HTERT RPE-1 (cell line): ENCODE data around the gene NOS1AP.

Experiments
- in situ Hi-C: fragments of 300-500 bp; cut with MboI; formaldehyde crosslinking; loops from 4 replicates; pipeline ENCODE4 v1.14.3; 2020; ENCODE audit warnings: low sequenced_read_pairs

NOS1AP gene

DNA sequence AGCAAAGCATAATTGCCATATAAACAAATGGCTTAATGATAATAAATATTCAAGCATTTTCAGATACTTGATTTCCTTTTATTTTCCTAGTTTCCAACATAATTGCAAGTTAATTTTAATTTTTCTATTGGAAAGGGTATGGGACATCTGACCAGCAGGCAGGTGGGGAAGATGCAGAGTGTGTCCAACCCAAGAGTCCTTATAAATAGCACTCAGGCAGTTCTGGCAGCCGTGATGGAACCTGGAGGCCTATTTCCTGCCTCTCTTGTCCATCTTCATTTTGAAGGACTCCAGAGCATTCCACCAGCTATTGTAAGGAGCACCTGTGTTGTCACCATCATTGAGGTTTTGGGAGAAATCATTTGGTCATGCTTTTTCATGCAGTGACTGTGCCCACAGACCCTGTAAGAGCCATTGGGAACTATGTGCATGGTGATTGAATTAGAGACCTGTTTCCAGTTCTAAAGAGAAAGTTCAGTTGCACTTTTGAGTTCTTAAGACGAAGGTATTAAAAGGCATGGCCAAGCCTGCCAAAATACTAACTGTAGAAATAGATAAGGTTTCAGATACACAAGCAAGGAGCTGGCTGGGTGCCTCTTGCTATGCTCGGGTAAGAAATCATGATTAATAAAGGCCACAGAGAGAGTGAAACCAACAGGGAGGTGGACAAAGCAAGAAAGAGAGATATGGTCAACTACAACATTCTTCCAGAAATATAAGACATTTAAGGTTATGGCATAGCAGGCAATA, 214.9 kb downstream of the NOS1AP start:
- in situ Hi-C loops, result no loop called here

DNA sequence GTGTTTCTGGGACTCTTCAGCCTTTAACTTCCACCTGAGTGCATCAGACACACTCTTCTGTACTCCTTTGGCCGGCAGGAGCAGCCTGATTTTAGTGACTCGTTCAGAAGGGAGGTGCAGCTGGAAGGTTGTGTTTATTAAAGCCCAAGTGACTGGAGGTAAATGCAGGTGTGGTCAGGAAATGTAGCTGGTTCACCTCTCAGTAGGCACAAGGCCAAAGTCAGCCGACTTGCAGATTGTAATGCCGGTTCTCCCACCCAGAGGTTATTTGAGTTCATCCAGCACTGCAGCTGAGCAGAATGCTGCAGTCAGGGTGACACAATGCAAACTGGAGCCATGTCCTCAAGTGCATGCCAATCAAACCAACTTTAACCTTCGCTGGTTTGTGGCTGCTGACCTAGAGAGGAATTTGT, 215.7 kb downstream of the NOS1AP start:
- in situ Hi-C loops, result no loop called here

DNA sequence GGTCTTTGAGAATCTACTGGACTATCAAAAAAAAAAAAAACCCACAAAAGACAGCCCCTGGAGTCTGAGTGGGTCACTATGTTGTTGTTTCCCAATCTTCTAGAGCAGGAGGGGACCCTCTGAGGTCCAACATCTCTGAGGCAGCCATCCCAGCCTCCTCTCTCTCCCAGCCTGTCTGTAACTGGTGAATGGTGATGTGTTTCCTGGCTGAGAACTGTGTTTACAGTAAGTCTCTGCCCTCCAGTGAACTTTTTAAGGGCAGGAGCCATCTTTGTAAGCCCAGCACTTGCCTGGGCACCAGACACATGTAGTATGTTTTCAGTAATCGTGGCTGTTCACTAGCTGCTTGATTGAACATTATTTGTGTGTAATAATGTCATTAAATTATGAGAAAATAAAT, 221.5 kb downstream of the NOS1AP start:
- in situ Hi-C loops, result no loop called here

DNA sequence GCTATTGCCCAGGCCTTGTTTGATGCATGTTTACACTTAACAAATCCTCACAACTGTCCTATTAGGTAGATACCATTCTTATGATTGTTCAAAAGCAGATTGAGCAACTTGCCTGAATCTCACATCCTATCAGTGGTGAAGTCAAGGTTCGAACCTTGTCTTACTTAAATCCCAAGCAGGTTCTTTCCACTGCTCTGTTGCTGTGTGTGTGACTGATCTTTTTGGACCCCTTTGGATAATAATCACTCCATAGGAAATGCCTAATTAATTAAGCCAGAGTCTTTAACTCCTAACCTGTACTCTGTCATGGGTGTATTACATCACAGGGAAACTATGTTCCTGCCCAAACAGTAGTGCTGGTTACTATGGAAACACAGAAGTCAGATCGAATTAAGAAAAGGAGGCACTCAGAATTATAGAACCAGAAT, 222.9 kb downstream of the NOS1AP start:
- in situ Hi-C loops, result no loop called here

DNA sequence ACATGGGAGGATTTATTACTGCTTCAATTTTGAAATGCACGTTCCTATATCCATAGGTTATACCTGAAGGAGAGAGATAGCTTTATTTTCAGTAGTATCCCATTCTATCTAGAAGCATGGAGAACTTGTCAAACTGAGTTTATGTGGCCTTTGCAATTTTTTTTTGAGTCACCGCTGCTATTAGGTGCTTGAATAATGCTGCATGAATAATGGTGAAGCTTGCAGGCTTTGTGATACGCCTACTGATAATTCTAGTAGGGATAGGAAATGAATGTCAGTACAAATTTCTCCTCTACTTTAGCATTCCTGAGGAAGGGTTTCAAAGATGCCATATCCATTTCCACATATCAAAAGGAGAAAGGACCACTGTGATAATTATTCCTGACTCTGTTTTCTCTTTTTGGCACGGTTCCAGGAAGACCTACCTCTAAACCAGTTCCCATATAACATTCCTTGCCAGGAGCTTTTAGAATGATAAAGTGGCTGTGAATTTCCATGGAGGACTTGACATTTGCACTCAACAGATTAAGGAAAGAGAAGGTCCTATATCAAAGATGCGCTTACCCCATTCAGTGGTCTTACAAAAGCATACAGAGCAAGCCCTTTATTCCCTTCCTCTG, 223.7 kb downstream of the NOS1AP start:
- in situ Hi-C loops, result no loop called here

DNA sequence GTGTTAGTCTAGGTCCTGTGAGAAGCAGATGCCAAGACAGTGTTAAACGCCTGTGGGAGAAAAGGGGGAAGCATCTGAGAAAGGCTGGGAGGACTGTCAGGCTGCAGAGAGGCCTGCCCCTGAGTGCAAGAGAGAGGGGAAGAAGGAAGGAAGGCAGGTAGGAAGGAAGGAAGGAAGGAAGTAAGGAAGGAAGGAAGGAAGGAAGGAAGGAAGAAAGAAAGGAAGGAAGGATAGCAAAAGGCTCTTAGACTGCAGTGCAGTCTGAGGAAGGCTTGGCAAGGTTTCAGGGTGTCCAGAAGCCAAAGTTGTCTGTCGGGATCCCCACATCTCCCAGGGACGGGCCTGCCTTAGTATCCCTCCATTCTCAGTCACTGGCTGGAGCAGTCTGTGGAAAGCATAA, 224.5 kb downstream of the NOS1AP start:
- in situ Hi-C loops, result no loop called here

DNA sequence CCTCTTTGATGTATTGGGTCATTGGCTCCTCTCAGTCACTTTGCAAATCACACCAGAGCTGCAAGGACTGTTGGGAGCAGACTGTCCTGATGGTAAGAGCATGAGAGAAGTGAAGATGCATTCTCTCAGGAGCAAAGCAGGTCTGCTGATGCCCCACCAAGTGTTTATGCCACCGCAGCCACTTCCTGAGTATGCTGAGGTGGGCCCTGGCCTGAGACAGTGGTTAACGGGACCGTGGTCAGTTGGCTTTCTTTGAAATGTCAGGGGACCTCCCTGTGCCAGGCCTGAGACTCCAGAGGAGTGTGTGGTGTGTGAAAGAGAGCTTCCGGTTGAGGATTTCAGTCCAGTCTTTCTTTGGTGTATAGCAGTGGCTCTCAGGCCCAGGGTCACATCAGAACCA, 227.7 kb downstream of the NOS1AP start:
- in situ Hi-C loops, result no loop called here

DNA sequence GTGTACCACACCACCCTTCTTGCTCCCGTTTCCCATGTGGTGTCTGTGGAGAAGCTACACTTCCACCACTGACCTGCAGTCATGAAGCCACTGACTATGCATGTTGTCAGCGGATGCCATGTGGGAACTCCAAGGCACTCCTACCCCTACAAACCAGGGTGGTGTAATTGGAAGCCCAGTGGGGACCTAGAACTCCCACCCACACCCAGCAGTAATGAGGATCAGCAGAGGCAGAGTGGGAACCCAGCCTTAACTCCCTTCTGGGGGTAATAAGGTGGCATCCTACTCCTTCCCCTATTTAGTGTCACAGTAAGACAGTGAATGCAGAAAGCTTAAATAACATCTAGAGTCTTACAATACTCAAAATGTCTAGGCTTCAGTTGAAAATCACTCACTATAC, 228.8 kb downstream of the NOS1AP start:
- in situ Hi-C loops, result no loop called here

DNA sequence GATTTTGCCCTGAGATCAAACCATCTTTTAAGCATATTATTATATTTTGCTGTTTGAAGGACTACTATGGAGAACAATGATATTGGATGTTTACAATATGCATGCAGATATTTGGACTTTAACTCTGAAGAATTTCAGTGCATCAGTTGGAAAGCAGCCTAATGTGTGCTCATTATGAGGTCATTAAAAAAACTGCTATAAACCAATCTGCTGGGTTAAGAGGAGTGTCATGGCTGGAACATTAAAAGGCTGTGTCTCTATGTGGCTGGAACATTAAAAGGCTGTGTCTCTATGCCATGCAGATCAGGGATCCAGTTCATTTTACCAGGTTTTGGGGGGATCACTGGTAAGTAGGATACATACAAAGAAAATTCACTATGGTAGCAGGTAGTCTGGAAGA, 229.5 kb downstream of the NOS1AP start:
- in situ Hi-C loops, result no loop called here

- in situ Hi-C loops, result no loop called here
Observed at GRCh38 chr1:162300057-162300917, 230.8 kb downstream of the NOS1AP start.

DNA sequence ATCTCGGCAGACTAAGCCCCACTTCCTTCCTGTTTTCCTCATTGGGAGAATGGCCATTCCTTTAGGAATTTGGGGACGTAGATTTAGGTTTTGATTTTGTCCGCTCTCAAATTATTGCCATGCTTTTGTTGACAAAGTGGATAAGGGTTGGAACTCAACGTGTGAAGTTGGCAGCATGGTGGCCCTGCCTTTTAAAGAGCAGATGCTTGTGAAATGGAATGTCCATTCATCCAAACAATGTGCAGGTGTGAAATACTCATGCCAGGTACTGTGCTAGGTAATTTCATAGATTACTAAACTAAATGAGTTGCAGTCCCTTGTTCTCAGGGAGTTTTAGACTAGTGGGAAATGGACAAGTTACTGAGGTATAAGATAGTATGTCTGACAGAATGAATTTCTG, 232.2 kb downstream of the NOS1AP start:
- in situ Hi-C loops, result no loop called here

DNA sequence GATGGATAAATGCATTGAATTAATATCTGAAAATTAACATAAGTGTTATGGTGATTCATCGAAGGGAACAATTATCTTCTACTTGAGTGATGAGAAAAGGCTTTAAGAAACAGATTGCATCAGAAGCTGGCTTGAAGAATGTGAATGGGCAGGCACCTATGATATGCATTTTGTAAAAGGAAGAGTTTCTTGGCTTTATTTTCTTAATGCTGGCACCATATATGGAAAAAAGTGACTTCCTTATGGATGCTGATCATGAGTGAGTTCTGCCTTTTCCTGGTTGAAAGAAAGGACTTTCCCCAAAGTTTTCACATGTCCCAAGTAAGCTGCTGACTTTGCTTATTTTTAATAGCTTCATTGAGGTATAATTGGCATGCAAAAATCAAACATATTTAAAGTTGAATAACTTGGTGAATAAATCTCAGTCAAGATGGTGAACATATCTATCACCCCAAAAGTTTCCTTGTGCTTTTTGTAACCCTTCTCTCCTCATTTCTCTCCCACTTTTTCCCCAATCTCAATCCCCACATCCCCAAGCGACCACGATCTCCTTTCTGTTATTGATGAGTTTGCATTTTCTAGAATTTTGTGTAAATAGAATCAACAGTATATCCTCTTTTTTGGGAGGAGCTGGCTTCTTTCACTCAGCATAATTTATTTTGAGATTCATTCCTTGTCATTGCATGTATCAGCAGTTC, 233.0 kb downstream of the NOS1AP start:
- in situ Hi-C loops, result no loop called here

- in situ Hi-C loops, result no loop called here
Observed at GRCh38 chr1:162303004-162303344, 233.5 kb downstream of the NOS1AP start.

GRCh38 chr1:162304736-162305135, 235.2 kb downstream of the NOS1AP start:
- in situ Hi-C loops, result no loop called here

DNA sequence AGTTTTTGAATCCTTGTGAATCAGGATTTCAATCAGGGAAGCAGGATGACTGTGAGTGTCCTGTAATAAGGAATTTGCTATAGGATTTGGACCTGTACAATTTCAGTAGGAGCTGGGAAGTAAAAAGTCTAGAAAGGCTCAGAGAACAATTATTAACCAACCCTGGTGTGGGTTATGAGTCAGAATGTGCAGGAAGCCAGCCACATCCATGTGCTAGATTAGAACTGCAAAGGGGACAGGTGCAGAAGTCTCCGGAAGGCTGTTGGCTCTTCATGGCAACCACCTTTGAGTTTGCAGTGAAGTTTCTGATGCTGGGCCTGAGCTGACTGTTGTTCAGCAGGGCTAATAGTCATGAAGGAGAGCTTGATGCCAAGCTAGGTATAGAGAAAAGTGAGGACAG, 236.5 kb downstream of the NOS1AP start:
- in situ Hi-C loops, result no loop called here

GRCh38 chr1:162310337-162310736, 240.8 kb downstream of the NOS1AP start:
- in situ Hi-C loops, result no loop called here

DNA sequence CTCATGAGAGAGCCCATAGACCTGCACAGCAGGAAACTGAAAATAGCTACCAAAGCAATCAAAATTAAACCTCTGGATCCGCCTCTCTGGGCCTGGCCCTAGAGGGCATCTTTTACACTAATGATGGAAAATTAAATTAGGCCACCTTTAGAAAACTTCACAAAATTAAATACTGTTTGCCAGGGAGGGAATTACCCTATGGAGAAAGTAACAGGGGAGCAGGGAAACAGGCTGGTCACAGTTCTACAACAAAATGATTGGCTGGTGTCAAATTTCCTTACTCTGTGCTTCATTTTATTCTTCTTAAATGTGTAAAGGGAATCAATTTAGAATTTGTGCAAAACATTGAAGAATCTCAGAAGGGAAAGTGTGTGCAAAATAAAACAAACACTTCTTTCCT, 244.7 kb downstream of the NOS1AP start:
- in situ Hi-C loops, result no loop called here

- in situ Hi-C loops, result no loop called here
Observed at GRCh38 chr1:162315673-162316072, 246.2 kb downstream of the NOS1AP start.

- in situ Hi-C loops, result no loop called here
Observed at GRCh38 chr1:162316187-162316586, 246.7 kb downstream of the NOS1AP start.

GRCh38 chr1:162317621-162318020, 248.1 kb downstream of the NOS1AP start:
- in situ Hi-C loops, result no loop called here

DNA sequence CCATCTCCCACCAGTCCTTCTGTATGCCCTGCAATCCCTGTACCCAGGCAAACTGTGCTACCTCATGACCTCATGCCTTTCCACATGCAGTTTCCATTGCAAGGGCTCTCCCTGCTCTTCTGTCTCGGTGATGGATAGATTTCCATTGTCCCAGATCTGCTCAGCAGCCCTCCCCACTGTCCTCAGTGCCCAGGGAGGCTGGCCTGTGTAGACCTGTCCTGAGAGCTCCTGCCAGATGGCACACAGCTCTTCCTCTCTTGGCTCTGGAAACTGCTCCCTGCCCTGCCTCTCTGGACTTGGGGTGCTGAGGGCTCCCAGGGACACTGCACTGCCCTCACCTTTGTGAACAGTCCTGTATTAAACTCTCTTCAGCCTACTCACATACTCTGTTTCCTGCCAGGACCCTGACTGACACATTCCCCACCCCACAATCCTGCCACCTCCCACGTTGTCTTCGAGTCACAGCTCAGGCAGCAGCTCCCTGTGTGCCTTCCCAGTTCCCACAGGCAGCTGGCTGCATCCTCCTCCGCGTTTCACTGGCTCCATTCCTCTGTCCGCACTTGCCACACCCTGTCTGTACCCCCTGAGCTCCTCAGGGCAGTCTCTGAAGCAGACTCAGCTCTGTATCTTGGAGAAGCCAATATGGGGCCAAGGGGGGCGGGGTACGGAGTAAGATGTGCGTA, 250.1 kb downstream of the NOS1AP start:
- in situ Hi-C loops, result no loop called here
